H1 (cell line): ENCODE measurements around the gene HJURP. TPM values are rescaled to one million over a fixed set of nuclear protein-coding genes. Genes with fewer than 3 reads are reported as not detected.

Experiments
- CTCF ChIA-PET: fragments of 300-600 bp; sonication (Branson Sonifier 250); formaldehyde crosslinking; loops from one replicate; lab custom pipeline; 2021; ENCODE audit not compliant: partially characterized antibody; lab: Charles Lee
- POLR2A ChIA-PET: fragments of 300-600 bp; sonication (Branson Sonifier 250); formaldehyde crosslinking; loops from one replicate; lab custom pipeline; 2021; ENCODE audit warnings: inconsistent platforms; ENCODE audit not compliant: partially characterized antibody; lab: Charles Lee
- DNase-seq, 2 experiments: peaks; one replicate each; pipeline versions ENCODE4 v3.0.0 to v3.0.0-alpha.2; 2010 to 2022; ENCODE audit warnings: low spot score in 2 of 2, low read depth in 1 of 2, mixed read lengths in 1 of 2
- FAIRE-seq: peaks from 2 replicates; lab custom pipeline; 2011; peaks lifted over from hg19 to GRCh38; lab: Jason Lieb, UNC
- H2AFZ ChIP-seq: 2 replicates; pipeline ENCODE4 v1.8.1; 2012; ENCODE audit warnings: low read length, inconsistent platforms
- H2AK5ac ChIP-seq: 2 replicates; pipeline ENCODE4 v1.6.1; 2013; ENCODE audit warnings: low read depth, low read length
- H2BK120ac ChIP-seq: replicated peaks from 2 replicates; pipeline ENCODE3; 2013; ENCODE audit warnings: low read depth, low read length, inconsistent platforms
- H2BK12ac ChIP-seq: 2 replicates; pipeline ENCODE4 v1.6.1; 2013; ENCODE audit warnings: low read depth, low read length
- H2BK15ac ChIP-seq: 2 replicates; pipeline ENCODE4 v1.6.1; 2013; ENCODE audit warnings: low read length
- H2BK20ac ChIP-seq: 2 replicates; pipeline ENCODE4 v1.6.1; 2013; ENCODE audit warnings: low read length
- H2BK5ac ChIP-seq: 2 replicates; pipeline ENCODE4 v1.6.1; 2013; ENCODE audit warnings: low read depth, low read length
- H3K14ac ChIP-seq: 2 replicates; pipeline ENCODE4 v1.6.1; 2013; ENCODE audit warnings: inconsistent platforms; ENCODE audit not compliant: insufficient read length
- H3K18ac ChIP-seq: 2 replicates; pipeline ENCODE4 v1.6.1; 2013; ENCODE audit warnings: low read length; ENCODE audit errors: extremely low read depth
- H3K23ac ChIP-seq: 2 replicates; pipeline ENCODE4 v1.6.1; 2013; ENCODE audit warnings: inconsistent platforms; ENCODE audit not compliant: insufficient read length
- H3K23me2 ChIP-seq: 2 replicates; pipeline ENCODE4 v1.6.1; 2013; ENCODE audit warnings: low read depth, low read length
- H3K27ac ChIP-seq: 2 replicates; pipeline ENCODE4 v1.6.1; 2011; ENCODE audit warnings: low read depth, low read length, inconsistent platforms
- H3K27me3 ChIP-seq, 4 experiments: replicated peaks in 1 of 4; 1 replicate in 1 of 4; 2 replicates in 3 of 4; pipeline versions ENCODE4 v1.6.1 to v1.8.1; 2011 to 2013; ENCODE audit warnings: low read length in 3 of 4, mild to moderate bottlenecking in 3 of 4, inconsistent platforms in 2 of 4, mixed read lengths in 2 of 4, moderate library complexity in 1 of 4; ENCODE audit not compliant: control insufficient read depth in 3 of 4, insufficient read depth in 3 of 4; ENCODE audit errors: extremely low read depth in 1 of 4
- H3K36me3 ChIP-seq, 4 experiments: 2 replicates each; pipeline versions ENCODE4 v1.6.1 to v1.8.1; 2011 to 2013; ENCODE audit warnings: mild to moderate bottlenecking in 4 of 4, low read length in 3 of 4, moderate library complexity in 2 of 4, control low read depth in 1 of 4, inconsistent platforms in 1 of 4; ENCODE audit not compliant: insufficient read depth in 4 of 4, control insufficient read depth in 2 of 4
- H3K4ac ChIP-seq: replicated peaks from 2 replicates; pipeline ENCODE3; 2013; ENCODE audit warnings: low read length, low read depth, mixed read lengths, inconsistent platforms; ENCODE audit not compliant: insufficient read length
- H3K4me1 ChIP-seq, 4 experiments: replicated peaks in 1 of 4; 1 replicate in 1 of 4; 2 replicates in 3 of 4; pipeline versions ENCODE4 v1.6.1 to v1.8.1; 2011 to 2013; ENCODE audit warnings: low read length in 3 of 4, inconsistent platforms in 2 of 4, mixed read lengths in 1 of 4; ENCODE audit not compliant: insufficient read depth in 4 of 4, control insufficient read depth in 3 of 4
- H3K4me2 ChIP-seq, 2 experiments: 2 replicates each; pipeline versions ENCODE4 v1.6.1 to v1.8.1; 2011 to 2013; ENCODE audit warnings: low read depth in 2 of 2, low read length in 2 of 2, control low read depth in 1 of 2, inconsistent platforms in 1 of 2, mild to moderate bottlenecking in 1 of 2; ENCODE audit not compliant: insufficient read depth in 1 of 2
- H3K4me3 ChIP-seq, 4 experiments: fragments of 200-600, 300-600 bp in 1 of 4; sonication (generic), shearing (Covaris generic), sonication (Bioruptor Twin) in 1 of 4; 2 replicates each; pipeline versions ENCODE4 v1.5.1 to v1.8.1; 2011 to 2016; ENCODE audit warnings: low read length in 4 of 4, low read depth in 3 of 4, control low read depth in 2 of 4, inconsistent platforms in 2 of 4, mild to moderate bottlenecking in 2 of 4, mixed read lengths in 1 of 4, moderate library complexity in 1 of 4; ENCODE audit not compliant: insufficient read depth in 2 of 4; ENCODE audit errors: extremely low read depth in 1 of 4
- H3K56ac ChIP-seq: replicated peaks from 2 replicates; pipeline ENCODE3; 2013; ENCODE audit warnings: low read depth, mild to moderate bottlenecking, mixed read lengths, low read length, inconsistent platforms; ENCODE audit not compliant: insufficient read length
- H3K79me1 ChIP-seq: 2 replicates; pipeline ENCODE4 v1.6.1; 2013; ENCODE audit warnings: low read depth, low read length, control low read depth
- H3K79me2 ChIP-seq, 2 experiments: 2 replicates each; pipeline versions ENCODE4 v1.6.1 to v1.8.1; 2012 to 2013; ENCODE audit warnings: low read length in 2 of 2, mild to moderate bottlenecking in 2 of 2, inconsistent platforms in 1 of 2; ENCODE audit not compliant: insufficient read depth in 2 of 2, control insufficient read depth in 1 of 2
- H3K9ac ChIP-seq, 4 experiments: replicated peaks in 1 of 4; 1 replicate in 1 of 4; 2 replicates in 3 of 4; pipeline versions ENCODE4 v1.6.1 to v1.8.1; 2011 to 2013; ENCODE audit warnings: low read depth in 3 of 4, low read length in 3 of 4, control low read depth in 2 of 4, mild to moderate bottlenecking in 2 of 4, moderate library complexity in 2 of 4, inconsistent platforms in 1 of 4; ENCODE audit errors: extremely low read depth in 1 of 4
- H3K9me3 ChIP-seq, 2 experiments: 2 replicates each; pipeline versions ENCODE4 v1.6.1 to v1.8.1; 2012 to 2013; ENCODE audit warnings: mild to moderate bottlenecking in 2 of 2, moderate library complexity in 2 of 2, control low read depth in 1 of 2, inconsistent platforms in 1 of 2, low read depth in 1 of 2, low read length in 1 of 2, mixed read lengths in 1 of 2; ENCODE audit not compliant: insufficient read depth in 2 of 2
- H4K20me1 ChIP-seq, 2 experiments: replicated peaks in 1 of 2; 2 replicates each; pipeline versions ENCODE3 to v1.8.1; 2011 to 2013; ENCODE audit warnings: inconsistent platforms in 2 of 2, low read length in 2 of 2, mild to moderate bottlenecking in 1 of 2; ENCODE audit not compliant: insufficient read depth in 2 of 2, control insufficient read depth in 1 of 2
- H4K5ac ChIP-seq: 2 replicates; pipeline ENCODE4 v1.6.1; 2013; ENCODE audit warnings: low read length, low read depth, mixed read lengths, inconsistent platforms; ENCODE audit not compliant: insufficient read length
- H4K8ac ChIP-seq: 2 replicates; pipeline ENCODE4 v1.8.0; 2013; ENCODE audit warnings: mild to moderate bottlenecking, moderate library complexity, low read length, inconsistent platforms; ENCODE audit not compliant: insufficient read depth; ENCODE audit errors: extremely low read depth
- H4K91ac ChIP-seq: replicated peaks from 2 replicates; pipeline ENCODE3; 2013; ENCODE audit warnings: low read length, mixed read lengths, inconsistent platforms; ENCODE audit not compliant: insufficient read length
- FOSL1 ChIP-seq: IDR thresholded peaks from 2 replicates; pipeline ENCODE4 v1.6.1; 2011; ENCODE audit warnings: mild to moderate bottlenecking, low read depth, low read length, moderate library complexity; ENCODE audit not compliant: insufficient read depth
- WGBS, 2 experiments: shearing (Covaris generic) in 1 of 2; methylation state at CpG; one replicate each; pipeline versions ENCODE4 v1.1.6 to v1.1.7; 2013 to 2015; ENCODE audit warnings: low lambda C conversion rate in 2 of 2, mixed read lengths in 2 of 2, inconsistent platforms in 1 of 2, low coverage in 1 of 2, missing lambda C conversion rate in 1 of 2; ENCODE audit not compliant: insufficient replicate concordance in 2 of 2, insufficient coverage in 1 of 2, insufficient read length in 1 of 2; ENCODE audit errors: extremely low coverage in 1 of 2, missing lambda C conversion rate in 1 of 2; 5-methylcytosine and 5-hydroxymethylcytosine counted together
- polyA plus RNA-seq, 7 experiments: library from polyadenylated mRNA; depleted of rRNA in 3 of 7; stranded (reverse) in 5 of 7; unstranded in 2 of 7; fragments of >200 nt in 5 of 7; fragments of 200-250 nt in 2 of 7; gene quantifications; 1 replicate in 5 of 7; 2 replicates in 1 of 7; 4 replicates in 1 of 7; pipeline versions ENCODE4 v1.2.1 to v1.2.3, GENCODE V29; 2011 to 2013; ENCODE audit warnings: missing spikeins in 2 of 7, mixed read lengths in 2 of 7
- total RNA-seq: library from RNA; stranded (reverse); fragmentation: NEBNext Ultra II Directional; extraction: Animal tissue kit (Norgen Biotek cat#: 25700); gene quantifications from 2 replicates; pipeline ENCODE4 v1.2.1, GENCODE V29; 2021

Gene HJURP
- total and polyA plus RNA-seq, 2 of the 8 experiments (the other 6 are each of a cell fraction or from before 2014, with no cell fraction given): 49.3 to 60.5 TPM

DNA sequence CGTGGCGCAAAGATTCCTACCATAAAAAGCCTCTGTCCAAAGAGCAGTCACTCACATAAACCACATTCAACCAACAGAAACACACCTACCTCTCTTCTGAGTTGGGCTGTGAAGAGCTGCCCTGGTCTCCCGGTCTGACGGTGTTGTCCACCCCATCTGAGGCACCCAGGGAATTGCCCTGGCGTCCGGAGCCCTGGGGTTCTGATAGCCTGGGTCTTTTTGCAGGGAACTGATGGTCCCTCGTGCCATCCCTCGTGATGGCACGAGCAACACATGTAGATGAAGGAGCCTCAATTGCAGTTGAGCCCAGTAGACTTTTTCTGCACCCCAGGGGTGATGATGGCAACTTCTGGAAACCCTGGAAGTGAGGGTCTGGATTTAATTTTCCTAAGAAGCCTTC, 13.8 kb downstream of the HJURP start:
- WGBS, 2 experiments: 92% methylated on average over 9 of the region's 9 CpGs; no CpG with 5 or more reads in 1 of the 2 experiments
- no peak for TF ChIP-seq FOSL1
- Histone ChIP-seq H3K56ac (no peak overlapping the region), H3K23me2 (no peaks in the 10 kb centered on the region), H3K9me3 (no peaks in the 10 kb centered on the region), H3K79me1 (peaks cover 7% of the 10 kb centered on the region; the same call in 1 of the 2 replicates), H2BK120ac (no peak overlapping the region), H3K9ac (no peak overlapping the region), H3K79me2 (peaks cover 3 to 66% of the 10 kb centered on the region in 2 experiments; a peak in 3 of 4 replicates), H4K8ac (no peak overlapping the region), H3K27ac (no peak overlapping the region), H2AFZ (no peak overlapping the region), H4K91ac (no peak overlapping the region), H2AK5ac (no peak overlapping the region), H3K14ac (no peak overlapping the region), H3K23ac (no peak overlapping the region), H2BK20ac (no peak overlapping the region), H3K4me2 (no peak overlapping the region), H2BK5ac (no peak overlapping the region), H3K4me1 (no peaks in the 10 kb centered on the region), H2BK12ac (no peak overlapping the region), H4K5ac (no peak overlapping the region), H3K4ac (no peak overlapping the region), H4K20me1 (peaks cover 28 to 33% of the 10 kb centered on the region in 2 experiments), H3K4me3 (no peak overlapping the region; a peak in 1 of 8 replicates), H3K18ac (no peak overlapping the region), H3K27me3 (no peaks in the 10 kb centered on the region), H2BK15ac (no peak overlapping the region), H3K36me3 (peaks cover 58 to 99% (median 90%) of the 10 kb centered on the region in 4 experiments)
- CTCF ChIA-PET: interaction anchor here (1.2 kb wide), 2 partner anchors 16 to 21 kb away, joined by 3 read pairs; no protein-coding TSS in a partner anchor
- no peak for DNase-seq
- no peak for FAIRE-seq
- POLR2A ChIA-PET: interaction anchor here (1.4 kb wide), 1 partner anchor 11 kb away, joined by 3 read pairs; no protein-coding TSS in a partner anchor
